ENCODE data around the gene ASCL3.

GRCh38 chr11:8980485-8980884, 37.7 kb upstream of the ASCL3 start:
- TF ChIP-seq SIN3A (conservative IDR thresholded peaks at IDR 0.05 in 1 of 2, IDR thresholded peaks at IDR 0.05 in 1 of 2; ENCODE audit: low read depth in 1 of 2, low read length in 2 of 2) (no peak), POLR2AphosphoS5 (IDR thresholded peaks at IDR 0.05; ENCODE audit: low read depth, low read length) (no peak), TBP (IDR thresholded peaks at IDR 0.05; ENCODE audit: low read depth, low read length) (no peak), POLR2A (IDR thresholded peaks at IDR 0.05; ENCODE audit: control extremely low read depth in 1 of 2, low read depth in 2 of 2, low read length in 2 of 2) (no peak)

Data from H1 (cell line).